Lower lobe of right lung (tissue), 2 donors: Measurements from ENCODE around the gene AMOTL2. TPM values are rescaled to one million over a fixed set of nuclear protein-coding genes. Genes with fewer than 3 reads are reported as not detected.

Source experiments
- ATAC-seq, 2 donors: fragments of 200-7000 bp; cut with Tn5 transposase; one replicate each; pipeline ENCODE4 v1.9.1; 2020 to 2022; ENCODE audit warnings: mild to moderate bottlenecking in 2 of 2, moderate library complexity in 2 of 2
- DNase-seq: peaks from one replicate; pipeline ENCODE4 v3.0.0-alpha.2; 2020
- H3K27ac ChIP-seq: fragments of 200-600 bp; one replicate; pipeline ENCODE4 v1.8.0; 2022
- H3K27me3 ChIP-seq: fragments of 200-600 bp; one replicate; pipeline ENCODE4 v1.8.0; 2022; ENCODE audit warnings: low read depth
- H3K36me3 ChIP-seq: fragments of 200-600 bp; one replicate; pipeline ENCODE4 v1.8.0; 2022; ENCODE audit warnings: mild to moderate bottlenecking
- H3K4me1 ChIP-seq: fragments of 200-600 bp; one replicate; pipeline ENCODE4 v1.8.0; 2022
- H3K4me3 ChIP-seq: fragments of 200-600 bp; one replicate; pipeline ENCODE4 v1.8.0; 2022; ENCODE audit warnings: mild to moderate bottlenecking
- H3K9me3 ChIP-seq: fragments of 200-600 bp; one replicate; pipeline ENCODE4 v1.8.0; 2022
- intact Hi-C: fragments of 100-400 bp; cut with DNase I; formaldehyde crosslinking; loops from one replicate; pipeline ENCODE4 v1.11.0; 2022
- total RNA-seq: library from RNA; stranded (reverse); fragmentation: NEBNext Ultra II Directional; extraction: Animal tissue kit (Norgen Biotek cat#: 25700); gene quantifications from one replicate; pipeline ENCODE4 v1.2.1, GENCODE V29; 2021
- TF ChIP-seq, protein P1 (sequence below): fragments of 200-600 bp; IDR thresholded peaks from one replicate; pipeline ENCODE4 v1.8.0; 2022; ENCODE audit warnings: antibody characterized with exemption, mild to moderate bottlenecking
- donor health status: DM: no; HTN: yes; CAD: no; lungs with severe emphysema.

Gene AMOTL2
- total RNA-seq, 1 donor from 2014 or later = 77.8 TPM

DNA sequence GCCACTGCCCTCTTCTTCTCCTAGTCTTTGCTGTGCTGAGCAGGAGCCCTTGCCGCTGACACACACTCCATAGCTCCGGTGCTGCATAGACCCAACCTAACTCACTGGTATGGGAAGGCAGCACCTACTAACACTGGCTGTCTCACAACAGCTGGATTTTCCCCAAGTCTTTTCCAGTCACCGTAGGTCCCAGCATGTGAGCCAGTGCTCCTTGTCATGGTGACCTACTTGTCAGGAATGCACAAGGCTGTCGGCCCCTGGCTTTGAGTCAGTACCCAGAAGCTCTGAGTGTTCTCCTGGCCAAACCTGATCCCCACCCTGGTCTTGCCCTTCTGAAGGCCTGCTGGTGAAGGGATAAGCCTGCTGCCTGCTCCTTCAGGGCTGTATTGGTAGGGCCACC is 25.7 kb downstream of the AMOTL2 start:
- ATAC-seq (peak; percentile 69 to 85), DNase-seq (no peak)
- TF ChIP-seq, protein P1, sequence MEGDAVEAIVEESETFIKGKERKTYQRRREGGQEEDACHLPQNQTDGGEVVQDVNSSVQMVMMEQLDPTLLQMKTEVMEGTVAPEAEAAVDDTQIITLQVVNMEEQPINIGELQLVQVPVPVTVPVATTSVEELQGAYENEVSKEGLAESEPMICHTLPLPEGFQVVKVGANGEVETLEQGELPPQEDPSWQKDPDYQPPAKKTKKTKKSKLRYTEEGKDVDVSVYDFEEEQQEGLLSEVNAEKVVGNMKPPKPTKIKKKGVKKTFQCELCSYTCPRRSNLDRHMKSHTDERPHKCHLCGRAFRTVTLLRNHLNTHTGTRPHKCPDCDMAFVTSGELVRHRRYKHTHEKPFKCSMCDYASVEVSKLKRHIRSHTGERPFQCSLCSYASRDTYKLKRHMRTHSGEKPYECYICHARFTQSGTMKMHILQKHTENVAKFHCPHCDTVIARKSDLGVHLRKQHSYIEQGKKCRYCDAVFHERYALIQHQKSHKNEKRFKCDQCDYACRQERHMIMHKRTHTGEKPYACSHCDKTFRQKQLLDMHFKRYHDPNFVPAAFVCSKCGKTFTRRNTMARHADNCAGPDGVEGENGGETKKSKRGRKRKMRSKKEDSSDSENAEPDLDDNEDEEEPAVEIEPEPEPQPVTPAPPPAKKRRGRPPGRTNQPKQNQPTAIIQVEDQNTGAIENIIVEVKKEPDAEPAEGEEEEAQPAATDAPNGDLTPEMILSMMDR = no peak
- intact Hi-C loops = no loop called here
- Histone ChIP-seq H3K27me3 (no peaks in the 10 kb centered on the region), H3K27ac (no peak overlapping the region), H3K36me3 (no peaks in the 10 kb centered on the region), H3K4me1 (peaks cover 34% of the 10 kb centered on the region), H3K4me3 (no peak overlapping the region), H3K9me3 (peaks cover 10% of the 10 kb centered on the region)

- no peak overlapping the region for H3K27ac ChIP-seq
- no peak for DNase-seq
Observed at GRCh38 chr3:134347551-134347950, 26.7 kb downstream of the AMOTL2 start.

GRCh38 chr3:134346744-134347143 is 27.5 kb downstream of the AMOTL2 start:
- Histone ChIP-seq H3K36me3 (no peaks in the 10 kb centered on the region), H3K9me3 (peaks cover 10% of the 10 kb centered on the region), H3K4me1 (peaks cover 20% of the 10 kb centered on the region), H3K27ac (no peak overlapping the region), H3K4me3 (no peak overlapping the region), H3K27me3 (no peaks in the 10 kb centered on the region)
- ATAC-seq = no peak
- intact Hi-C loops = no loop called here
- TF ChIP-seq, protein P1 = no peak
- DNase-seq = no peak

More at GRCh38 chr3:134347551-134347950, 26.7 kb downstream of the AMOTL2 start:
- Histone ChIP-seq H3K4me3 (no peak overlapping the region), H3K36me3 (no peaks in the 10 kb centered on the region), H3K9me3 (peaks cover 10% of the 10 kb centered on the region), H3K27me3 (no peaks in the 10 kb centered on the region), H3K4me1 (peaks cover 24% of the 10 kb centered on the region)
- intact Hi-C loops = no loop called here
- ATAC-seq = no peak
- TF ChIP-seq, protein P1 = no peak

DNA sequence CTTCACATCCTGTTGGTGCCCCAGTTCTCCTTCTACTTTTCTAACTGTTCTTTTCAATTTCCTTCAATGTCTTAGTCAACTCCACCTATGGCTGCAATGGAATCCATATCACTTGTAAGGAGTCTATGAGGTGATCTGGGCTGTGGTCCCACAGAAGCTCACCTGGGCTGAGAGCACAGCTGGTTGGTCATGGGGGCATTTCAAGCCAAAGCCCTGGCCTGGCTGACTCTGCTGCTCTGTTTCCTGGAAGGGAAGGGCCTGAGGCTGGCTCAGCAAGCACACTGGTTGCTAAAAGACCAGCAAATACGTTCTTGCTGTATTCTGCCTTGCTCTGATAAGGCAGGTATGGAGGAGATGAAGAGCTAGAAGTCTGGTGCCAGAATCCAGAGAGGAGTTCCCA is 29.0 kb downstream of the AMOTL2 start:
- Histone ChIP-seq H3K27ac (no peak overlapping the region), H3K9me3 (peaks cover 10% of the 10 kb centered on the region), H3K4me3 (no peak overlapping the region), H3K27me3 (no peaks in the 10 kb centered on the region), H3K36me3 (no peaks in the 10 kb centered on the region), H3K4me1 (peaks cover 23% of the 10 kb centered on the region)
- TF ChIP-seq, protein P1 = no peak
- no peak for DNase-seq
- intact Hi-C loops = no loop called here
- ATAC-seq = no peak

DNA sequence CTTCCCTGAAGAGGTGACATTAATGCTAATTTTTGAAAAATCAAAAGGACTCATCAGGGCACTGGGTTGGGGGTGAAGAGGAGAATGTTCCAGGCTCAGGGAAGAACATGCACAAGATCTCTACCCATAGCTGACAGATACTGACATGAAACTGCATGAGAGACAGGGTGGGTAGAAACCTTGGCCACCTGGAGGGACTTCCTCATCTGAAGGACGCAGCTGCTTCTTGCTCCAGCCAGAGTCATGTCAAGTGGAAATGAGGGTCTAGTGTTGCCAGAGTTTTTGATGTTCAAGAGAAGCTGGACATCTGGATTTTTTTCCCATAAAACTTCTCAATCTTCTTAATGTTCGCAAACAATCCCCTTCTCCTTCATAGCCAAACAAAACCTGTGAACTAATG is 29.7 kb downstream of the AMOTL2 start:
- DNase-seq = no peak
- intact Hi-C loops = no loop called here

More for the DNA sequence above, 29.7 kb downstream of the AMOTL2 start:
- no peak overlapping the region for H3K4me3 ChIP-seq
- H3K9me3 ChIP-seq = peaks cover 10% of the 10 kb centered on the region
- H3K4me1 ChIP-seq = peaks cover 25% of the 10 kb centered on the region
- H3K36me3 ChIP-seq = no peaks in the 10 kb centered on the region
- TF ChIP-seq, protein P1 = no peak
- ATAC-seq = no peak
- H3K27ac ChIP-seq = no peak overlapping the region
- no peaks in the 10 kb centered on the region for H3K27me3 ChIP-seq
